Large intestine (tissue), 3 donors: ENCODE data around the gene ARSG. TPM values are rescaled to one million over a fixed set of nuclear protein-coding genes. Genes with fewer than 3 reads are reported as not detected.
"Not testable (repeated sequence)": the region's sequence is repeated elsewhere in the genome, so short reads cannot be mapped to it uniquely, and the experiment has no call there.

Source experiments
- DNase-seq, 2 donors: peaks; one replicate each; pipeline versions ENCODE4 v3.0.0 to v3.0.0-alpha.2; 2013
- H3K27ac ChIP-seq: one replicate; pipeline ENCODE4 v1.5.1; 2013; ENCODE audit warnings: low read length
- H3K27me3 ChIP-seq: 2 replicates; pipeline ENCODE4 v1.6.1; 2013; ENCODE audit warnings: low read length; ENCODE audit not compliant: control insufficient read depth, insufficient read depth
- H3K36me3 ChIP-seq: 2 replicates; pipeline ENCODE4 v1.6.1; 2013; ENCODE audit warnings: low read length; ENCODE audit not compliant: control insufficient read depth, insufficient read depth
- H3K4me1 ChIP-seq: one replicate; pipeline ENCODE4 v1.6.1; 2013; ENCODE audit warnings: low read length; ENCODE audit not compliant: control insufficient read depth, insufficient read depth
- H3K4me3 ChIP-seq: one replicate; pipeline ENCODE4 v1.5.1; 2013; ENCODE audit warnings: low read length
- H3K9me3 ChIP-seq: one replicate; pipeline ENCODE4 v1.6.1; 2013; ENCODE audit warnings: mild to moderate bottlenecking, low read depth, low read length, moderate library complexity; ENCODE audit not compliant: control insufficient read depth
- WGBS: methylation state at CpG from one replicate; pipeline ENCODE4 v1.1.5; 2013; ENCODE audit warnings: low lambda C conversion rate; ENCODE audit not compliant: insufficient coverage; 5-methylcytosine and 5-hydroxymethylcytosine counted together
- polyA plus RNA-seq: library from polyadenylated mRNA; unstranded; fragments of 120-200 nt; gene quantifications from one replicate; pipeline ENCODE4 v1.2.1, GENCODE V29; 2013

The ARSG gene
- polyA plus RNA-seq, 1 donor, result 1.3 TPM

DNA sequence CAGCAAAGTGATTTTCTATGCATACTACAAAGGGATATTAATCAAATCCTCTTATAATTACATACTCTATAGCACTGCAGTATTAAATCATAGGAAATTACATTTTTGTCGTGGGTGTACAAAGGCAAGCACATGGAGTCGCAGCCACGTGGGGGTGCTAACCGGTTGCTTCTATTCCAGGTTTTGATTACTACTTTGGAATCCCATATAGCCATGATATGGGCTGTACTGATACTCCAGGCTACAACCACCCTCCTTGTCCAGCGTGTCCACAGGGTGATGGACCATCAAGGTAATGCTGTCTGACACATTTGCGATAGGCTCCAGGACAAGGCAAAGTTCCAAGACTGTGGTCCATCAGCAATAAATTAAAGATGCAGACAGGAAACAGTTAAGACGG, 60.1 kb downstream of the ARSG start:
- Histone ChIP-seq H3K4me3 (no peak overlapping the region), H3K4me1 (no peaks in the 10 kb centered on the region), H3K27ac (no peak overlapping the region), H3K27me3 (no peaks in the 10 kb centered on the region), H3K36me3 (no peaks in the 10 kb centered on the region), H3K9me3 (no peaks in the 10 kb centered on the region)
- no CpG with 5 or more reads among the region's 7 CpGs for WGBS
- DNase-seq, result no peak

DNA sequence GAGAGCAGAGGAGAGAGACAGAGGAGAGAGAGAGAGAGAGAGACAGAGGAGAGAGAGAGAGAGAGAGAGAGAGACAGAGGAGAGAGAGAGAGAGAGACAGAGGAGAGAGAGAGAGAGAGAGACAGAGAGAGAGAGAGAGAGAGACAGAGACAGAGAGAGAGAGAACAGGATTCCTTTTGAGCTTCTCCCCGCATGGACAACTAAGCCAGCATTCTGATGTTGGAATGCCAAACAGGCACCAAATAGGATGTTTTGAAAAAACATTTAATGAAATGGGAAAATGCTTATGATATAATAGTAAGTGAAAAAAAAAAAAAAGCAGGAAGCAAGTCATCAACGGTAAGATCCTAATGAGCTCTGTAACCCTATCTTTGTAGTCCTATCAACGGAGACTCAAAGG, 60.7 kb downstream of the ARSG start:
- 60% methylated on average over 1 of the region's 3 CpGs for WGBS
- Histone ChIP-seq H3K27me3 (no peaks in the 10 kb centered on the region), H3K36me3 (no peaks in the 10 kb centered on the region), H3K4me3 (no peak overlapping the region), H3K9me3 (no peaks in the 10 kb centered on the region), H3K27ac (no peak overlapping the region), H3K4me1 (no peaks in the 10 kb centered on the region)
- DNase-seq, result no peak

DNA sequence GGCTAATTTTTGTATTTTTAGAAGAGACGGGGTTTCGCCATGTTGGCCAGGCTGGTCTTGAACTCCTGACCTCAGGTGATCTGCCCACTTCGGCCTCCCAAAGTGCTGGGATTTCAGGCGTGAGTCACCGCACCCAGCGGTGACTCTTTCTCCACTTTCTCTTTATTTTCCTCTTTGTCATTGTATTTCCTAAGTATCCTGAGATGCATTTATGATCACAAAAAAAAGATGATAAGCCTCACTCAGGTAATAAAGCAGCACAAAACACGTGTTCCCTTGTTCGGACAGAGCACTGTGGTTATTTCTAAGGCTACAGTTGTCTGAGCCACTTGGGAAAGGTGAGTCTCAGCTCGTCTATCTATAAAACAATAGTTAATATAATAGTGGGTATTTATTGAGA, 61.4 kb downstream of the ARSG start:
- 92% methylated on average over 2 of the region's 9 CpGs for WGBS
- H3K36me3 ChIP-seq, H3K9me3 ChIP-seq, H3K4me3 ChIP-seq, H3K4me1 ChIP-seq, H3K27me3 ChIP-seq, DNase-seq, H3K27ac ChIP-seq: not testable (repeated sequence)

DNA sequence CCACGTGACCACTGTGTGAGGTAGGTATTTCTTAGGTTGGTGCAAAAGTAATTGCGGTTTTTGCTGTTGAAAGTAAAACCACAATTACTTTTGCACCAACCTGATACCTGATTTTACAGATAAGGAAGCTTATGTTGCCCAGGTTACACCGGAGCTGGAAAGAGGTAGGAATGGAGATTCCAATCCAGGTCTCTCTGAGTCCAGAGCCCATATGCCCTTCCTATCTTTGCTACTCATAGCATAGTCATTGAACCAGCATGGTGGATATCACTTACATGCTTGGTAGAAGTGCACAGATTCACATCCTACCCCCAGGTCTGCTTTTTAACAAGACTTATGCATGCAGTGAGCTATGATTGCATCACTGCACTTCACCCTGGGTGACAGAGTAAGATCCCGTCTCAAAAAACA, 61.8 kb downstream of the ARSG start:
- no peak overlapping the region for H3K27ac ChIP-seq
- H3K27me3 ChIP-seq, result no peaks in the 10 kb centered on the region
- no peaks in the 10 kb centered on the region for H3K36me3 ChIP-seq
- 100% methylated on average over 1 of the region's 4 CpGs for WGBS
- DNase-seq, result no peak
- H3K4me1 ChIP-seq, result no peaks in the 10 kb centered on the region
- no peak overlapping the region for H3K4me3 ChIP-seq
- H3K9me3 ChIP-seq, result no peaks in the 10 kb centered on the region

DNA sequence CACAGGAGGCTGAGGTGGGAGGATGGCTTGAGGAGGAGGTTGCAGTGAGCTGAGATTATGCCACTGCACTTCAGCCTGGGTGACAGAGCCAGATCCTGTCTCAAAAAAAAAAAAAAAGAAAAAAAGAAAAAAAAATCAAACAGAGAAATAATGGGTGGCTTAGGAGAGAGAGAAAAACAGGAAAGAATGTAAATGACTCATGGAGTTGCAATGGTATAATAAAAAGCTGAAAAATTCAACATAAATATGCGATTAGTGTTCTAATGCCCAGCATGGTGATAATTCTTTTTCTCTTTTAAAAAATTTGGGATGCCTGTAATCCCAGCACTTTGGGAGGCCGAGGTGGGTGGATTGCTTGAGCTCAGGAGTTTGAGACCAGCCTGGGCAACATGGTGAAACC, 63.0 kb downstream of the ARSG start:
- DNase-seq, H3K27ac ChIP-seq, H3K36me3 ChIP-seq, H3K4me3 ChIP-seq, H3K27me3 ChIP-seq, H3K4me1 ChIP-seq, H3K9me3 ChIP-seq: not testable (repeated sequence)
- WGBS, result 89% methylated on average over 1 of the region's 2 CpGs

DNA sequence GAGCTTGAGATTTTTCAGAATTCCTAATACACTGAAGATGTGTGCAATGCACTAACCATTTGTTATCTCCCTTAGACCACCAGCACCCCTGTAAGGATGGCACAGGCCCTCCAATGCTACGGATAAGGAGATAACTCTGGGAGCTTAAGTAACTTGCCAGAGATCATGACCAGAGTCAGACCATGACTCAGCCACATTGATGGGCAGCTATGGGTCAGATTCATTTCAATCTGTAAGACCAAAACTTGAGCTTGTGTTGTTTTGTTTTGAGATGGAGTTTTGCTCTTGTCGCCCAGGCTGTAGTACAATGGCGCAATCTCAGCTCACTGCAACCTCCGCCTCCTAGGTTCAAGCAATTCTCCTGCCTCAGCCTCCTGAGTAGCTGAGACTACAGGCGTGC, 63.8 kb downstream of the ARSG start:
- H3K27ac ChIP-seq, H3K4me1 ChIP-seq, DNase-seq, H3K36me3 ChIP-seq, H3K9me3 ChIP-seq, H3K27me3 ChIP-seq, H3K4me3 ChIP-seq: not testable (repeated sequence)
- WGBS, result no CpG with 5 or more reads among the region's 5 CpGs

DNA sequence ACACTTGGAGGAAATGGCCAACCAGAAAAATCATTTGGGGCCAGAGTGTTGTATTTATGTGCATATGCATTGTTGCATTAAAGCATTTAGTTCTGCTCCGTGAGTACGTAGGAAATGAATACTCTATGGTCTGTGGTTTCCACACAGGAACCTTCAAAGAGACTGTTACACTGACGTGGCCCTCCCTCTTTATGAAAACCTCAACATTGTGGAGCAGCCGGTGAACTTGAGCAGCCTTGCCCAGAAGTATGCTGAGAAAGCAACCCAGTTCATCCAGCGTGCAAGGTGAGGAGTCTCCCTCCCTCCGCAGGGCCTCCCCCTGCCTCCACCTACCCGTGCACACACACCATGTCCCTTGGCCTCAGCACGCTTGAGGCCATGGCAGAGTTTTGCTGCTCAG, 65.2 kb downstream of the ARSG start:
- H3K27me3 ChIP-seq, result no peaks in the 10 kb centered on the region
- H3K27ac ChIP-seq, result no peak overlapping the region
- no peaks in the 10 kb centered on the region for H3K4me1 ChIP-seq
- no peaks in the 10 kb centered on the region for H3K36me3 ChIP-seq
- no peak overlapping the region for H3K4me3 ChIP-seq
- peak; percentile 8 to 14 for DNase-seq
- no CpG with 5 or more reads among the region's 8 CpGs for WGBS
- no peaks in the 10 kb centered on the region for H3K9me3 ChIP-seq

DNA sequence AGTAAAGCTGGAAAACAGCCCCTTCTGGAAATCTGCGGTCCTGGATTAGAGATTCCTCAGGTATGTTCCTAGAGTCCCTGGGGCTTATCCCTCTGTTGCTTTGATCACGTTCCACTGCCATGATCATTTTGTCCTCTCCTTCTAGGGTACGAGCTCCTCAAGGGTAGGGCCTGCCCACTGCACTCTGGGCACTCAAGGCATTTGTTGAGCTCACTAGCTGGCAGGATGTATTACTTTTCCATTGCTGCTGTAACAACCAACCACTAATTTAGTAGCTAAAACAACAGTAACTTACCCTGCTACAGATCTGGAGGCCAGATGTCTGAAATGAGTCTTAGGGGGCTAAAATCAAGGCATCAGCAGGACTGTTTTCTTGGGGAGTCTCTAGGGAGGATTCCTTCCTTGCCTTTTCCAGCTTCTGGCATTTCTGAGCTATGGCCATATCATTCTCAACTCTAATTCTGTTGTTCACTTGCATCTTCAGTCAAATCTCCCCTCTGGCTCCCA, 65.7 kb downstream of the ARSG start:
- no peak overlapping the region for H3K4me3 ChIP-seq
- H3K9me3 ChIP-seq, result no peaks in the 10 kb centered on the region
- H3K36me3 ChIP-seq, result no peaks in the 10 kb centered on the region
- H3K27me3 ChIP-seq, result no peaks in the 10 kb centered on the region
- DNase-seq, result no peak
- WGBS, result no CpG with 5 or more reads among the region's 3 CpGs
- H3K4me1 ChIP-seq, result no peaks in the 10 kb centered on the region
- H3K27ac ChIP-seq, result no peak overlapping the region

DNA sequence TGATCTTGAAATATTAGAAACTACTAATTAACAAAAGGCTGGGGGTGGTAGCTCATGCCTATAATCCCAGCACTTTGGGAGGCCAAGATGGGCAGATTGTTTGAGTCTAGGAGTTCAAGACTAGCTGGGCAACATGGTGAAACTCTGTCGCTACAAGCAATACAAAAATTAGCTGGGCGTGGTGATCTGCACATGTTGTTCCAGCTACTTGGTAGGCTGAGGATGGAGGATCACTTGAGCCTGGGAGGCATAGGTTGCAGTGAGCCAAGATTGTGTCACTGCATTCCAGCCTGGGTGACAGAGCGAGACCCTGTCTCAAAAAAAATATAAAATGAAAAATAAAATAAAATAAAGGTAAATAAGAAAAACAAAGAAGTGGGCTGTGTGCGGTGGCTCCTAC, 66.6 kb downstream of the ARSG start:
- Histone ChIP-seq H3K4me3 (no peak overlapping the region), H3K27me3 (no peaks in the 10 kb centered on the region), H3K27ac (no peak overlapping the region), H3K9me3 (no peaks in the 10 kb centered on the region), H3K4me1 (no peaks in the 10 kb centered on the region), H3K36me3 (no peaks in the 10 kb centered on the region)
- 100% methylated on average over 2 of the region's 4 CpGs for WGBS
- DNase-seq, result no peak

DNA sequence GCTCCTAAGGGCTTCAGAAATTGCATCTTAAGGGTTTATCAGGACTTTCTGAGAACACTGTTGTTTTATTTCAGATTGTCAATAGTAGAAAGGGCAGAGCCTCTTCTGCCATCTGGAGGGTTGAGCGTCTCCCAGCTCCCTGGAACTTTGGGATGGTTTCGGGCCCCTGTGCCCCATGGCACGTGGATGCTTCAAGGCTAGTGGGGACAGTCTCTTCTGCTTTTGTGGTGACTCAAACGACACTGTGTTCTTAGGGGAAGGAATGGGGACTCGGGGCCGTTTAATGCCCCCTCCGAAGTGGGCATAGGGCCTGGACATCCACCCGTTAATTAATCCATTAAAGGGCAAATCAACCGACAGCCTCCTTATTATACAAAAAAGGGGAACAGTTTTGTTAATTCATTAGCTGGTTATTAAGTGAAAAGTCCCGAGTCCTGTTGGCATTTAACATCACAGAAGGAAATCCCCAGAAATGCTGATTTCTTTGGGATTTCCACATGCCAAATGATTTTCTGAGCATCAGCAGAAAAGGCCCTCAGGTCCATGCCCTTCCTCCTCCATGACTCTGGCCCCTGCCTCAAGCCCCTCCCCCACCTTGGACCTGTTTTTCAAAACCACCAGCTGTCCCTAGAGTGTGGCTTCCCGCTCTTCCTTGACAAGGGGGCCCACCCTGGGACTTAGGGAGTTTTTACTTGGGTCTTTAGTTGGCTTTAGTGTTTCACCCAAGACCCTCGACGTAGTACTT, 68.7 kb downstream of the ARSG start:
- Histone ChIP-seq H3K4me1 (no peaks in the 10 kb centered on the region), H3K27ac (no peak overlapping the region), H3K9me3 (no peaks in the 10 kb centered on the region), H3K27me3 (no peaks in the 10 kb centered on the region), H3K36me3 (no peaks in the 10 kb centered on the region), H3K4me3 (no peak overlapping the region)
- no peak for DNase-seq
- no CpG with 5 or more reads among the region's 13 CpGs for WGBS

DNA sequence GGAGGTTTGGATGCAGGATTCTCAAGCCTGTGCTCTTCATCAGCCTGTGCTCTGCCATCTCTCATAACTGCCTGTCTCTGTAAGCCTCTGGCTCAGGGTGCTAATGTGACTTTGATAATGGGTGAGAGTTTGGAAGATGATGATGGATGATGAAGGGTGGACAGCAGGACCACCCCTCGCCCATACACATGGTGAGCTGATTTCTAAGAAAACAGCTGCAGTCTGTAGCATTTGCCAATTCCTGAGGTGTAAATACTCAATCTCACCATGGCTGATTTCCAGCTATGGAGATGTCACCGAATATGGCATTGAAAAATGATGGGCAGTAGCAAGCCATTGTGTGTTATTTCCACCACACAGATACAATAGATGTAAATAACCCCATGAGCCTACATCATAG, 74.2 kb downstream of the ARSG start:
- no peak for DNase-seq
- no peak overlapping the region for H3K4me3 ChIP-seq
- H3K9me3 ChIP-seq, result no peaks in the 10 kb centered on the region
- H3K36me3 ChIP-seq, result no peaks in the 10 kb centered on the region
- H3K27me3 ChIP-seq, result no peaks in the 10 kb centered on the region
- no peaks in the 10 kb centered on the region for H3K4me1 ChIP-seq
- WGBS, result no CpG with 5 or more reads among the region's 2 CpGs
- H3K27ac ChIP-seq, result no peak overlapping the region
